CD14-positive monocyte (primary cell): Measurements from ENCODE around the gene DSC2. TPM values are rescaled to one million over a fixed set of nuclear protein-coding genes. Genes with fewer than 3 reads are reported as not detected.
A peak's percentile ranks its signal among the peaks of the same experiment; 100 is the strongest.

Experiments
- DNase-seq, 3 donors: peaks; one replicate each; pipeline ENCODE4 v3.0.0-alpha.2; 2011 to 2022
- H2AFZ ChIP-seq: 2 replicates; pipeline ENCODE4 v1.6.0; 2012; ENCODE audit warnings: mild to moderate bottlenecking, low read depth, low read length, inconsistent platforms; ENCODE audit not compliant: insufficient read depth, poor library complexity, severe bottlenecking
- H3K27ac ChIP-seq, 2 donors: 1 replicate in 1 of 2; 2 replicates in 1 of 2; pipeline ENCODE4 v1.5.1; 2012 to 2013; ENCODE audit warnings: low read length in 2 of 2, control low read depth in 1 of 2, inconsistent platforms in 1 of 2, low read depth in 1 of 2, mild to moderate bottlenecking in 1 of 2
- H3K27me3 ChIP-seq, 2 donors: one replicate each; pipeline versions ENCODE4 v1.6.0 to v1.6.1; 2011 to 2013; ENCODE audit warnings: low read length in 2 of 2; ENCODE audit not compliant: control insufficient read depth in 2 of 2, insufficient read depth in 2 of 2
- H3K36me3 ChIP-seq, 2 donors: replicated peaks in 1 of 2; 1 replicate in 1 of 2; 2 replicates in 1 of 2; pipeline versions ENCODE4 v1.5.1 to v1.6.1; 2012 to 2013; ENCODE audit warnings: low read length in 2 of 2, control low read depth in 1 of 2, inconsistent platforms in 1 of 2, mild to moderate bottlenecking in 1 of 2; ENCODE audit not compliant: insufficient read depth in 2 of 2, control insufficient read depth in 1 of 2
- H3K4me1 ChIP-seq, 2 donors: 1 replicate in 1 of 2; 2 replicates in 1 of 2; pipeline versions ENCODE4 v1.5.1 to v1.6.1; 2012 to 2013; ENCODE audit warnings: low read length in 2 of 2, control low read depth in 1 of 2, inconsistent platforms in 1 of 2, mild to moderate bottlenecking in 1 of 2, moderate library complexity in 1 of 2; ENCODE audit not compliant: insufficient read depth in 2 of 2, control insufficient read depth in 1 of 2
- H3K4me2 ChIP-seq: replicated peaks from 2 replicates; pipeline ENCODE3; 2012; ENCODE audit warnings: low read length, moderate library complexity, mild to moderate bottlenecking; ENCODE audit not compliant: poor library complexity, severe bottlenecking; ENCODE audit errors: extremely low read depth
- H3K4me3 ChIP-seq, 3 experiments: fragments of 200-600 bp in 1 of 3; sonication (generic) in 1 of 3; replicated peaks in 1 of 3; 1 replicate in 2 of 3; 2 replicates in 1 of 3; pipeline ENCODE4 v1.5.1; 2011 to 2013; ENCODE audit warnings: low read length in 3 of 3, mild to moderate bottlenecking in 3 of 3, control low read depth in 2 of 3, low read depth in 2 of 3, inconsistent platforms in 1 of 3, moderate library complexity in 1 of 3
- H3K79me2 ChIP-seq: 2 replicates; pipeline ENCODE4 v1.6.0; 2012; ENCODE audit warnings: mild to moderate bottlenecking, control low read depth, inconsistent platforms, low read length, moderate library complexity; ENCODE audit not compliant: insufficient read depth
- H3K9ac ChIP-seq: 2 replicates; pipeline ENCODE4 v1.6.0; 2017; ENCODE audit warnings: low read length, mild to moderate bottlenecking; ENCODE audit not compliant: insufficient read depth, poor library complexity, severe bottlenecking
- H3K9me3 ChIP-seq, 2 donors: replicated peaks in 1 of 2; 1 replicate in 1 of 2; 2 replicates in 1 of 2; pipeline versions ENCODE4 v1.5.1 to v1.6.1; 2012 to 2013; ENCODE audit warnings: low read length in 2 of 2, control low read depth in 1 of 2; ENCODE audit not compliant: control insufficient read depth in 1 of 2, insufficient read depth in 1 of 2
- H4K20me1 ChIP-seq: 2 replicates; pipeline ENCODE4 v1.6.0; 2012; ENCODE audit warnings: mild to moderate bottlenecking, low read length, control low read depth, moderate library complexity; ENCODE audit not compliant: insufficient read depth
- H3K27ac Mint-ChIP-seq, 7 donors: one replicate each; pipeline ENCODE4 v1.8.0; 2020; ENCODE audit warnings: mild to moderate bottlenecking in 7 of 7, mixed read lengths in 7 of 7, moderate library complexity in 6 of 7, inconsistent platforms in 2 of 7
- H3K27me3 Mint-ChIP-seq, 3 donors: one replicate each; pipeline ENCODE4 v1.8.0; 2021 to 2022; ENCODE audit warnings: low read depth in 3 of 3, mild to moderate bottlenecking in 3 of 3, mixed read lengths in 3 of 3, moderate library complexity in 3 of 3, inconsistent platforms in 1 of 3
- H3K36me3 Mint-ChIP-seq, 2 donors: one replicate each; pipeline ENCODE4 v1.8.0; 2020; ENCODE audit warnings: mixed read lengths in 2 of 2, inconsistent platforms in 1 of 2, mild to moderate bottlenecking in 1 of 2
- H3K4me1 Mint-ChIP-seq: one replicate; pipeline ENCODE4 v1.8.0; 2020; ENCODE audit warnings: mild to moderate bottlenecking, mixed read lengths
- H3K4me3 Mint-ChIP-seq, 2 donors: one replicate each; pipeline ENCODE4 v1.8.0; 2020; ENCODE audit warnings: mild to moderate bottlenecking in 2 of 2, mixed read lengths in 2 of 2, moderate library complexity in 1 of 2
- H3K9me3 Mint-ChIP-seq, 7 donors: one replicate each; pipeline ENCODE4 v1.8.0; 2020 to 2022; ENCODE audit warnings: mixed read lengths in 7 of 7, mild to moderate bottlenecking in 6 of 7, moderate library complexity in 6 of 7, inconsistent platforms in 2 of 7
- CTCF ChIP-seq: fragments of 200-600 bp; IDR thresholded peaks from one replicate; pipeline ENCODE4 v1.8.0; 2022; ENCODE audit warnings: antibody characterized with exemption, mild to moderate bottlenecking
- WGBS: methylation state at CpG from one replicate; pipeline ENCODE4 v1.1.5; 2013; ENCODE audit warnings: missing lambda C conversion rate; ENCODE audit not compliant: insufficient coverage; 5-methylcytosine and 5-hydroxymethylcytosine counted together
- intact Hi-C, 2 donors: fragments of 100-400 bp; cut with micrococcal nuclease; formaldehyde crosslinking; loops; one replicate each; pipeline versions ENCODE4 v1.15.0 to v1.15.1; 2023
- polyA plus RNA-seq, 3 donors: library from polyadenylated mRNA; depleted of rRNA in 1 of 3; unstranded in 2 of 3; stranded (reverse) in 1 of 3; fragments of 300-500 nt in 2 of 3; fragments of >200 nt in 1 of 3; fragmentation: Illumina TruSeq in 2 of 3; gene quantifications; 1 replicate in 2 of 3; 2 replicates in 1 of 3; pipeline ENCODE4 v1.2.3, GENCODE V29; 2012 to 2021

DSC2 gene
- polyA plus RNA-seq, 3 donors: 3.2 to 11.3 (median 3.3) TPM

- TF ChIP-seq CTCF: no peak
- H3K36me3 ChIP-seq: no peaks in the 10 kb centered on the region
- Mint-ChIP-seq H3K27me3 (peaks cover 46 to 57% (median 52%) of the 10 kb centered on the region in 3 donors), H3K4me3 (peak overlapping the region in 1 of 2 donors; percentile 47), H3K4me1 (peaks cover 15% of the 10 kb centered on the region), H3K9me3 (peaks cover 0 to 28% (median 16%) of the 10 kb centered on the region in 7 donors), H3K36me3 (peaks cover 6 to 8% of the 10 kb centered on the region in 2 donors), H3K27ac (peak overlapping the region in 1 of 7 donors; percentile 68)
- no peak overlapping the region for H3K27ac ChIP-seq
- H3K27me3 ChIP-seq: peaks cover 49 to 58% of the 10 kb centered on the region in 2 donors
- intact Hi-C loops: no loop called here
- 93% methylated on average over 3 of the region's 6 CpGs for WGBS
- peaks cover 4 to 12% of the 10 kb centered on the region in 2 donors for H3K4me1 ChIP-seq
- H2AFZ ChIP-seq: no peak overlapping the region
- no peak overlapping the region for H3K4me2 ChIP-seq
- no peak for DNase-seq
- H3K9ac ChIP-seq: no peak overlapping the region
- no peaks in the 10 kb centered on the region for H3K79me2 ChIP-seq
- H3K4me3 ChIP-seq: no peak overlapping the region
- peaks cover 0 to 36% of the 10 kb centered on the region in 2 donors for H3K9me3 ChIP-seq
- H4K20me1 ChIP-seq: no peaks in the 10 kb centered on the region
Observed at GRCh38 chr18:31045599-31045998, 56.6 kb downstream of the DSC2 start.

GRCh38 chr18:31044926-31045325 lies 57.3 kb downstream of the DSC2 start:
- H3K9ac ChIP-seq: no peak overlapping the region
- no peak overlapping the region for H3K27ac Mint-ChIP-seq
- no peak for TF ChIP-seq CTCF
- H3K9me3 ChIP-seq: peaks cover 0 to 39% of the 10 kb centered on the region in 2 donors
- peaks cover 4 to 12% of the 10 kb centered on the region in 2 donors for H3K4me1 ChIP-seq
- no peak overlapping the region for H3K4me3 Mint-ChIP-seq
- no peak for DNase-seq
- H3K36me3 ChIP-seq: no peaks in the 10 kb centered on the region
- H3K36me3 Mint-ChIP-seq: peaks cover 6 to 8% of the 10 kb centered on the region in 2 donors
- H3K27ac ChIP-seq: no peak overlapping the region
- intact Hi-C loops: no loop called here
- H3K27me3 Mint-ChIP-seq: peaks cover 51 to 63% (median 59%) of the 10 kb centered on the region in 3 donors
- peaks cover 0 to 30% (median 16%) of the 10 kb centered on the region in 7 donors for H3K9me3 Mint-ChIP-seq
- H3K4me3 ChIP-seq: no peak overlapping the region
- H3K4me1 Mint-ChIP-seq: peaks cover 15% of the 10 kb centered on the region
- no CpG with 5 or more reads among the region's 3 CpGs for WGBS
- H3K79me2 ChIP-seq: no peaks in the 10 kb centered on the region
- H2AFZ ChIP-seq: no peak overlapping the region
- H3K27me3 ChIP-seq: peaks cover 56 to 65% of the 10 kb centered on the region in 2 donors
- no peak overlapping the region for H3K4me2 ChIP-seq
- H4K20me1 ChIP-seq: no peaks in the 10 kb centered on the region
